Measurements from ENCODE around the gene SLC37A1. TPM values are rescaled to one million over a fixed set of nuclear protein-coding genes. Genes with fewer than 3 reads are reported as not detected.

SLC37A1 gene
- total RNA-seq, 1 experiment from 2014 or later: 11.2 TPM

DNA sequence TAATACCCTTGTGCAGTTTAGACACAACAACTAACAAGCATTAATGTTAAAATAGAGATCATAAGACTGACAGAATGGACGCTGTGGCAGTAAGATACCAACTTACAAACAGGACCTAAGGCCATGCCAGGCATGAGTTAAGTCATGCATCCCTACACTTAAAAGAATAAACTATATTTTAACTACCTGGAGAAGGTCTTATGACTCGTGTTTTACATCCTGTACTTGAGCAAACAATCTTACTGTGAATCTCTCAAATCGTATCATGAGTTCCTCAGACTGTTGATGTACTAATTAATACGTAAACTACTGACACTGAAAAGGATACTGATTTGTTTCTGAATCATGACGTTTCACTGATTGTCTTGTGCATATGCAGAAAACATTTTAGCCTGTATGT, 15.6 kb upstream of the SLC37A1 start:
- intact Hi-C loops (cut with micrococcal nuclease; ENCODE audit: unreplicated experiment): no loop called here
- CTCF ChIA-PET: no interaction called here

DNA sequence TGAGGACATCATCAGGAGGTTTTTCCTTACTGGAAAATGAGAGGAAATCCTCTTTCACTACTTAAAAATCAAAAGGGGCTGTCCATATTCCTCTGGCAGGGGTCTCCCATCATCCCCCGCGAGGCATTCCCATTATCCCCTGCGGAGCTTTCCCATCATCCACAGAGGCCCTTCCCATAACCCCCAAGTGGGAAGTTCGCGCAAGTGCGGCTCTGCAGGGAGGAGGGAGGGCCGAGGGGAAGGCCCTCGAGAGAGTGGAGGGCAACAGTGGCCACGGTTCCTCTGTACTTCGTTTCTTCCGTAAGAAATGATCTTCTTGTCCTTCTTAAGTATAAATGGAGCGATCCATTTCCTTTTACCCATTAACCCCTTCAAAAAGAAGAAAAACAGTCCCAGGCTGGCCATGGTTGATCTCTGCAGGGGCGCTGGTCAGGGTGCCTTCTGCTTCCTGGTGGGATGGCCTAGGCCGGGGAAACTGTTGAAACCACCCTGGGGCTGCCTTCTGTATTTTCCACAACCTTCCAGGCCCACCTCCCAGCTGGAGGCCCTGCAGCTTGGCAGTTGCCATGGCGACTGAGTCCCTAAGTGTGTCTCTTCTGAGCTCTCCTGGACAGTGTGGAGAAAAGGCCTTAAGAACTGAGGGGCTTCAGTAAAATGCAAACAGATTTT, 14.1 kb upstream of the SLC37A1 start:
- no peak overlapping the region for H3K27ac ChIP-seq (ENCODE audit: low read depth, low read length, poor library complexity, severe bottlenecking)
- H3K9me3 ChIP-seq (ENCODE audit: low read depth, low read length, poor library complexity, severe bottlenecking): no peaks in the 10 kb centered on the region
- POLR2A ChIA-PET (ENCODE audit: low non-redundant PET): no interaction called here
- no TSS peak for BruUV-seq (replicated peaks)
- H3K4me1 ChIP-seq (ENCODE audit: insufficient read depth, low read length, poor library complexity, severe bottlenecking): peaks cover 8% of the 10 kb centered on the region
- peak; percentile 30 for DNase-seq (ENCODE audit: low spot score)
- H3K27me3 ChIP-seq (replicated peaks; ENCODE audit: insufficient read depth, low read depth, low read length, poor library complexity): no peaks in the 10 kb centered on the region
- H3K36me3 ChIP-seq (ENCODE audit: insufficient read depth, low read length, poor library complexity, severe bottlenecking): no peaks in the 10 kb centered on the region
- H3K4me3 ChIP-seq (ENCODE audit: low read depth, low read length, poor library complexity, severe bottlenecking): no peak overlapping the region
- CTCF ChIA-PET: no interaction called here
- intact Hi-C loops (cut with micrococcal nuclease; ENCODE audit: unreplicated experiment): no loop called here
- TF ChIP-seq, protein P1, sequence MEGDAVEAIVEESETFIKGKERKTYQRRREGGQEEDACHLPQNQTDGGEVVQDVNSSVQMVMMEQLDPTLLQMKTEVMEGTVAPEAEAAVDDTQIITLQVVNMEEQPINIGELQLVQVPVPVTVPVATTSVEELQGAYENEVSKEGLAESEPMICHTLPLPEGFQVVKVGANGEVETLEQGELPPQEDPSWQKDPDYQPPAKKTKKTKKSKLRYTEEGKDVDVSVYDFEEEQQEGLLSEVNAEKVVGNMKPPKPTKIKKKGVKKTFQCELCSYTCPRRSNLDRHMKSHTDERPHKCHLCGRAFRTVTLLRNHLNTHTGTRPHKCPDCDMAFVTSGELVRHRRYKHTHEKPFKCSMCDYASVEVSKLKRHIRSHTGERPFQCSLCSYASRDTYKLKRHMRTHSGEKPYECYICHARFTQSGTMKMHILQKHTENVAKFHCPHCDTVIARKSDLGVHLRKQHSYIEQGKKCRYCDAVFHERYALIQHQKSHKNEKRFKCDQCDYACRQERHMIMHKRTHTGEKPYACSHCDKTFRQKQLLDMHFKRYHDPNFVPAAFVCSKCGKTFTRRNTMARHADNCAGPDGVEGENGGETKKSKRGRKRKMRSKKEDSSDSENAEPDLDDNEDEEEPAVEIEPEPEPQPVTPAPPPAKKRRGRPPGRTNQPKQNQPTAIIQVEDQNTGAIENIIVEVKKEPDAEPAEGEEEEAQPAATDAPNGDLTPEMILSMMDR (conservative IDR thresholded peaks at IDR 0.05; ENCODE audit: low read depth, low read length): no peak
- no peak for TF ChIP-seq EZH2 (IDR thresholded peaks at IDR 0.05; ENCODE audit: borderline replicate concordance, low read depth, low read length, poor library complexity, severe bottlenecking)

More for the DNA sequence above, 15.6 kb upstream of the SLC37A1 start:
- TF ChIP-seq, protein P1 (conservative IDR thresholded peaks at IDR 0.05; ENCODE audit: low read depth, low read length): no peak
- no peak for TF ChIP-seq EZH2 (IDR thresholded peaks at IDR 0.05; ENCODE audit: borderline replicate concordance, low read depth, low read length, poor library complexity, severe bottlenecking)
- POLR2A ChIA-PET (ENCODE audit: low non-redundant PET): no interaction called here
- H3K27ac ChIP-seq (ENCODE audit: low read depth, low read length, poor library complexity, severe bottlenecking): no peak overlapping the region
- H3K36me3 ChIP-seq (ENCODE audit: insufficient read depth, low read length, poor library complexity, severe bottlenecking): no peaks in the 10 kb centered on the region
- BruUV-seq (replicated peaks): no TSS peak
- DNase-seq (ENCODE audit: low spot score): no peak
- H3K9me3 ChIP-seq (ENCODE audit: low read depth, low read length, poor library complexity, severe bottlenecking): no peaks in the 10 kb centered on the region
- H3K4me1 ChIP-seq (ENCODE audit: insufficient read depth, low read length, poor library complexity, severe bottlenecking): peaks cover 8% of the 10 kb centered on the region
- no peaks in the 10 kb centered on the region for H3K27me3 ChIP-seq (replicated peaks; ENCODE audit: insufficient read depth, low read depth, low read length, poor library complexity)
- no peak overlapping the region for H3K4me3 ChIP-seq (ENCODE audit: low read depth, low read length, poor library complexity, severe bottlenecking)

DNA sequence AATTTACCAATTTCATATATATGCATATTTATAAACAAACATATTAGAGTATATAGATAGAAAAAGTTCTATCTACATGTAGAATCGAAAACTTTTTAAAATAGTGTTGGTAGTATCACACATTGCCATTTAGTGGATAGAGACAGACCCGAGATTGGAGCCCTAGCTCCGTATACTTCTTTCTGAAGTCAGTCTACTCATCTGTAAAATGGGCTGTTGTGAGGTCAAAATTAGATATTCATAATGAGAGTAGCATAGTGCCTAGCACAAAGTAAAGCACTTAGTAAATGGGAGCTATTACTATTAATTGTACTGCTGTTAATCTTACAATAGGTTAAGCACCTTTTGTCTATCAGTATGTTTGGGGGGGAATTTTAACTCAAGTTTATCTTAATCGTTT, 13.4 kb upstream of the SLC37A1 start:
- Histone ChIP-seq H3K36me3 (ENCODE audit: insufficient read depth, low read length, poor library complexity, severe bottlenecking) (no peaks in the 10 kb centered on the region), H3K9me3 (ENCODE audit: low read depth, low read length, poor library complexity, severe bottlenecking) (no peaks in the 10 kb centered on the region), H3K4me3 (ENCODE audit: low read depth, low read length, poor library complexity, severe bottlenecking) (no peak overlapping the region), H3K27me3 (replicated peaks; ENCODE audit: insufficient read depth, low read depth, low read length, poor library complexity) (no peaks in the 10 kb centered on the region), H3K27ac (ENCODE audit: low read depth, low read length, poor library complexity, severe bottlenecking) (no peak overlapping the region), H3K4me1 (ENCODE audit: insufficient read depth, low read length, poor library complexity, severe bottlenecking) (peaks cover 8% of the 10 kb centered on the region)
- CTCF ChIA-PET: no interaction called here
- TF ChIP-seq EZH2 (IDR thresholded peaks at IDR 0.05; ENCODE audit: borderline replicate concordance, low read depth, low read length, poor library complexity, severe bottlenecking): no peak
- TF ChIP-seq, protein P1 (conservative IDR thresholded peaks at IDR 0.05; ENCODE audit: low read depth, low read length): no peak
- DNase-seq (ENCODE audit: low spot score): no peak
- no TSS peak for BruUV-seq (replicated peaks)
- intact Hi-C loops (cut with micrococcal nuclease; ENCODE audit: unreplicated experiment): no loop called here
- POLR2A ChIA-PET (ENCODE audit: low non-redundant PET): no interaction called here

Data from A673 (cell line).